NCI-H146 treated with DMSO at 0.1 percent for 48 hours (cell line): ENCODE measurements around the gene ABCD4.

Experiments used
- DNase-seq: peaks from one replicate; lab custom pipeline; 2025; ENCODE audit not compliant: unreplicated experiment; lab: John Stamatoyannopoulos, UW

The ABCD4 gene

DNA sequence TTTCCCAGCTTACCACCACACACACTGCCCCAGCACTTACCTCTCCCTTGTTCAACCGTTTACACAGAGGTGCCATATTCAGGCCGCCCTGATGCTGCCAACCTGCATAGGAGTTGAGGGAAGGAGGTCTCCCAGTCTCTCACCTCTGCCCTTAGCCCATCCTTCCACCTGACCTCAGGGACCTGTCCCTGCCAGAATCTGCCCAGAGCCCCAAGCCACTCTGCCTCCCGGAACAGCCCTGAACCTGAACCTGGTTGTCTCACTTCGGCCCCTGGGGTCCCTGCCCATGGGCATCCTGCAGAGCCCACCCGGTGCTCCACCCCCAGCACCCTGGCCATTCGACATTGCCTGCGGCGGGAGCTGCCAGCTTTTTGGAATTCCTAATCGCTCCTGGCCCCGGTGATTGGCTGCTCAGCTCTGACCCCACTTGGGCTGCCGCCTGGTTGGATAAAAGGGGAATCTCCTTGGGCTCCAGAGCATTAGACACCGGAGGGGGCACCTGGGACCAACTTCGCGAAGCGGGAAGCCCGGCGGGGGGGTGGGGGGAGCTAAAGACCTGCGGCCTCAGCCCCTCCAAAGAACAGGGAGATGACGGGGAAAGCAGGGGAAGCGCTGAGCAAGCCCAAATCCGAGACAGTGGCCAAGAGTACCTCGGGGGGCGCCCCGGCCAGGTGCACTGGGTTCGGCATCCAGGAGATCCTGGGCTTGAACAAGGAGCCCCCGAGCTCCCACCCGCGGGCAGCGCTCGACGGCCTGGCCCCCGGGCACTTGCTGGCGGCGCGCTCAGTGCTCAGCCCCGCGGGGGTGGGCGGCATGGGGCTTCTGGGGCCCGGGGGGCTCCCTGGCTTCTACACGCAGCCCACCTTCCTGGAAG, 63.5 kb downstream of the ABCD4 start, which contains the start of gene VSX2:
Gene VSX2, plus strand, starts transcription at position 476 of the 874 bp plus-strand sequence. Its CDS starts 113 bp downstream, at position 589.
- no peak for DNase-seq

DNA sequence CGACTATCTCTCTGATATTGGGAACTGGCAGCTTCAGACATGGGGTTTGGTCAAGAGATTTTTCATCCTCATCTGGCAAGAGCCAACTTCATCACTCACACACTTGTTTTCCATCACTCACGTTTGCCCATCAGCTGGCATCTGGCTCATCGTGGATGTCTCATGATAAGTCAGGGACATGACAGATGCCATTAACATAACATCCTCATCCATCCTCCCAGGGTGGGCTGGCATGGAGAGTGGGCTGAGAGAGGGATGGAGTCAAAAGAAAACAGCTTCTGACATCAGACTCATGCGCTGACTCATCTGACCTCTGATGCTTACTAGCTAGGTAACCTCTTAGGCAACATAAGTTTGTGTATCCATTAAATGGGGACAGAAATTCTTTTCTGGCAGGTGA, 65.3 kb downstream of the ABCD4 start:
- no peak for DNase-seq
